GM21367 (cell line): ENCODE results near the gene NOTCH2.
"Not testable (repeated sequence)": the region's sequence is repeated elsewhere in the genome, so short reads cannot be mapped to it uniquely, and the experiment has no call there.

ENCODE experiments used
- ATAC-seq: cut with Tn5 transposase; IDR thresholded peaks from one replicate; pipeline ENCODE4 v1.9.1; 2021; ENCODE audit not compliant: unreplicated experiment

NOTCH2 gene

GRCh38 chr1:119975582-119976254 is 93.7 kb downstream of the NOTCH2 start:
- not testable (repeated sequence) for ATAC-seq

- ATAC-seq = no peak
These were observed 94.5 kb downstream of the NOTCH2 start for GRCh38 chr1:119975006-119975405.

GRCh38 chr1:119974013-119974412 is 95.4 kb downstream of the NOTCH2 start:
- no peak for ATAC-seq

GRCh38 chr1:119971710-119972570 is 97.5 kb downstream of the NOTCH2 start:
- ATAC-seq = no peak

- no peak for ATAC-seq
These were observed 100.9 kb downstream of the NOTCH2 start for GRCh38 chr1:119968601-119969000.

- peak; percentile 71 for ATAC-seq
These were observed 101.4 kb downstream of the NOTCH2 start for GRCh38 chr1:119968068-119968492.

- ATAC-seq = no peak
These were observed 102.8 kb downstream of the NOTCH2 start for GRCh38 chr1:119966681-119967080.

GRCh38 chr1:119966020-119966419 is 103.4 kb downstream of the NOTCH2 start:
- no peak for ATAC-seq

- no peak for ATAC-seq
These were observed 104.6 kb downstream of the NOTCH2 start for GRCh38 chr1:119964673-119965363.

GRCh38 chr1:119962296-119962968 is 107.0 kb downstream of the NOTCH2 start:
- no peak for ATAC-seq

- ATAC-seq = no peak
These were observed 109.0 kb downstream of the NOTCH2 start for GRCh38 chr1:119960501-119960900.

- ATAC-seq = no peak
These were observed 109.9 kb downstream of the NOTCH2 start for GRCh38 chr1:119959268-119960220.

- no peak for ATAC-seq
These were observed 111.2 kb downstream of the NOTCH2 start for GRCh38 chr1:119958223-119958622.

GRCh38 chr1:119956306-119956705 is 113.2 kb downstream of the NOTCH2 start:
- ATAC-seq = no peak

- ATAC-seq = no peak
These were observed 114.7 kb downstream of the NOTCH2 start for GRCh38 chr1:119954476-119955422.

- ATAC-seq = no peak
These were observed 116.0 kb downstream of the NOTCH2 start for GRCh38 chr1:119953266-119953998.

GRCh38 chr1:119952496-119952895 is 117.0 kb downstream of the NOTCH2 start:
- ATAC-seq = no peak
